AG09309 (cell line): Measurements from ENCODE around the gene IFI44.
A peak's percentile ranks its signal among the peaks of the same experiment; 100 is the strongest.

Experiments used
- DNase-seq: peaks from one replicate; pipeline ENCODE4 v3.0.0-alpha.2; 2010; ENCODE audit warnings: low read depth
- H3K4me3 ChIP-seq: 2 replicates; pipeline ENCODE4 v1.5.1; 2011; ENCODE audit warnings: mild to moderate bottlenecking, low read depth, low read length, moderate library complexity; ENCODE audit not compliant: control insufficient read depth
- CTCF ChIP-seq: IDR thresholded peaks from 2 replicates; pipeline ENCODE4 v1.5.1; 2011; ENCODE audit warnings: mild to moderate bottlenecking, low read depth, low read length, inconsistent platforms; ENCODE audit not compliant: insufficient read depth, control insufficient read depth; ENCODE audit errors: missing control alignments

Gene IFI44

GRCh38 chr1:78617615-78618026, 32.0 kb upstream of the IFI44 start:
- peak; percentile 66 for DNase-seq
- no peak overlapping the region for H3K4me3 ChIP-seq
- peak; percentile 84 for TF ChIP-seq CTCF

GRCh38 chr1:78619032-78619431, 30.6 kb upstream of the IFI44 start:
- DNase-seq, result no peak
- TF ChIP-seq CTCF, result no peak
- H3K4me3 ChIP-seq, result no peak overlapping the region

DNA sequence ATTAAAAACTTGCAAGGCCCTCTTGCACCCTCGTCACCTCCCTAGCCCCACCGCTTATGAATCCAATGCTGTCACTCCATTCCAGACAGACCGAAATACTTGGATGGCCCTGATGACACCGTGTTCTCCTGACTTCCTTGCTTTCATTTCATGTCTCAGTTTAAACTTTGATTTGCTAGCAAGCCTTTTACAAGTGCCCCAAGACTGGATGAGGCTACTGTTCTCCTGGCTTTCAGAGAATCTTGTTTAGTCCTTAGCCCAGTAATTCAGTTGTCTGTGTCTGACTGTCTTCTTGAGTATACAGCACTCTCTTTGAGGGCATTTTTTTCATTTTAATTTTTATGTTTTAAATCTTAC, 30.2 kb upstream of the IFI44 start:
- DNase-seq, result no peak
- no peak for TF ChIP-seq CTCF
- H3K4me3 ChIP-seq, result no peak overlapping the region

DNA sequence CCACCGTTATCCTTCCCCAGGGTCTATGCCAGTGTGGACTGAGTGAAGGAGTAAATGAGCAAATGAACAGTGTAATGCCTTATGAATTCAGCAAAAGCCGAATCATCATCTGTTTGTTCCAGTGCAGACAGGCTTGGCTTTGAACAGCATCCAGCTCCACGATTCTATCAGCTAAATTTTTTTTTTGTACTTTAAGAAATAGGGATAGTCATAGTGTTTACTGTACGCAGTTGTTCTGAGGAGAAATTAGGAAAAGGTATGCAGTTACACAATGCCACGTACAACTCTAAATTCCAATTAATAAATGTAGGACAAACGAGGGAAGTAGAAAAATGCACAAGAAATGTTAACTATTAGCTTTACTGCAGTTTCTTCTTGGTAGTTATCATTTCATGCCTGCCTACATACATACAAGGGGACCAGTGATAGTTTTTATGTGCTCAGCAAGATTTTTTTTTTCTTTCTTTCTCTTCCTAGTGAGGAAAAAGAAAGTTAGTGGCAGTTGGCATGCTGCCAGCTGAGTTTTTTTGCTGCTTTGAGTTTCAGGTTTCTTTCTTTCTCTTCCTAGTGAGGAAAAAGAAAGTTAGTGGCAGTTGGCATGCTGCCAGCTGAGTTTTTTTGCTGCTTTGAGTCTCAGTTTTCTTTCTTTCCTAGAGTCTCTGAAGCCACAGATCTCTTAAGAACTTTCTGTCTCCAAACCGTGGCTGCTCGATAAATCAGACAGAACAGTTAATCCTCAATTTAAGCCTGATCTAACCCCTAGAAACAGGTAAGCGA, 29.6 kb upstream of the IFI44 start, which contains the start of gene IFI44L:
IFI44L (plus strand) TSS at position 646 of the 777 bp plus-strand sequence. CDS start 7,468 bp downstream, outside the sequence.
- 0 out of 2 replicates have a peak within 1 kb of the TSS, but pooled peaks have one; percentile 11 for H3K4me3 ChIP-seq
- TF ChIP-seq CTCF, result no peak
- DNase-seq, result peak; percentile 39

DNA sequence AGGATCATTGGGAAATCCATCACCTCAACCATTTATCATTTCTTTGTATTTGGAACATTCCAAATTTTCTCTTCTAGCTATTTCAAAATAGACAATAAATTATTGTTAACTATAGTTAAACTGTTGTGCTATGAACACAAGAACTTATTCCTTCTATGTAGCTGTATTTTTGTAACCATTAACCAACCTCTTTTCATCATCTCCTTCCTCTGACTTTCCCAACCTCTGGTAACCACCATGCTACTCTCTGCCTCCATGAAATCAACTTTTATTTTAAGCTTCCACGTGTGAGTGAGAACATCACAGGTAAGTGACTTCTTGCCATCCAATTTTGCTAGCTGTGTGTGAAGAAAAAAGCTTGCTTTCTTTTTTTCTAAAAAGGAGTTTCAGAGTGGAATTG, 29.0 kb upstream of the IFI44 start:
- no peak for DNase-seq
- no peak for TF ChIP-seq CTCF
- H3K4me3 ChIP-seq, result no peak overlapping the region

DNA sequence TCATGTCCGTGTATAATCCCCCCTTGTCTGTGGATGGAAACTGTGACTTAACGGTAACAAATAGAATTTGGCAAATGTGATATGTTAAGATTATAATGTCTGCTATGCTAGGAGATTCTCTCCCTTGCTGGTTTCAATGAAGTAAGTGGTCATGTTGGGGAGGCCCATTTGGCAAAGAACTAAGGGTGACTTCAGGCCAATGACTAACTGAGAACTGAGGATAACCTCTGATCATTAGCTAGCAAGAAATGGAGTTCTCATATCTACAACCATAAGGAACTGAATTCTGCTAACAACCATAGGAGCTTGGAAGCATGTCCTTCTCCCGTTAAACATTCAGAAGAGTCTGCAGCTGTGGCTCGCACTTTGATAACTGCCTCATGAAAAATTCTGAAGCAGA, 27.1 kb upstream of the IFI44 start:
- TF ChIP-seq CTCF, result no peak
- H3K4me3 ChIP-seq, result no peak overlapping the region
- DNase-seq, result no peak
